Thoracic aorta (tissue), 2 donors: ENCODE results near the gene CENPT. TPM values are rescaled to one million over a fixed set of nuclear protein-coding genes. Genes with fewer than 3 reads are reported as not detected.

Experiments
- ATAC-seq: fragments of 150-250 bp; one replicate; pipeline ENCODE4 v1.8.0; 2017; ENCODE audit warnings: low read depth; ENCODE audit not compliant: insufficient number of reproducible peaks, low FRiP score
- DNase-seq: peaks from one replicate; pipeline ENCODE4 v3.0.0-alpha.2; 2020; ENCODE audit warnings: low spot score
- H3K27ac ChIP-seq, 2 donors: fragments of 200-600 bp; sonication (generic); 1 replicate in 1 of 2; 2 replicates in 1 of 2; pipeline ENCODE4 v1.5.1; 2016; ENCODE audit warnings: mild to moderate bottlenecking in 2 of 2, moderate library complexity in 2 of 2
- H3K27me3 ChIP-seq: fragments of 200-600 bp; sonication (generic); replicated peaks from 2 replicates; pipeline ENCODE4 v1.6.0; 2016; ENCODE audit warnings: mild to moderate bottlenecking; ENCODE audit not compliant: insufficient read depth
- H3K36me3 ChIP-seq: fragments of 200-600 bp; sonication (generic); one replicate; pipeline ENCODE4 v1.5.1; 2016
- H3K4me1 ChIP-seq, 2 donors: fragments of 200-600 bp; sonication (generic); 1 replicate in 1 of 2; 2 replicates in 1 of 2; pipeline versions ENCODE4 v1.5.1 to v1.6.0; 2016; ENCODE audit warnings: low read depth in 2 of 2, mild to moderate bottlenecking in 1 of 2; ENCODE audit not compliant: control insufficient read depth in 1 of 2
- H3K4me3 ChIP-seq: fragments of 200-600 bp; sonication (generic); 2 replicates; pipeline ENCODE4 v1.5.1; 2016; ENCODE audit warnings: mild to moderate bottlenecking
- H3K9me3 ChIP-seq: fragments of 200-600 bp; sonication (generic); 2 replicates; pipeline ENCODE4 v1.5.1; 2016
- CTCF ChIP-seq: fragments of 200-600 bp; sonication (generic); IDR thresholded peaks from one replicate; pipeline ENCODE4 v1.5.1; 2019; ENCODE audit warnings: antibody characterized with exemption
- total RNA-seq, 2 donors: library from RNA; depleted of rRNA; stranded (reverse); fragments of >200 nt; gene quantifications; one replicate each; pipeline versions ENCODE4 v1.1.0 to v1.2.3, GENCODE V29; 2016

Gene CENPT
- total RNA-seq, 2 donors from 2014 or later, result 59.6 to 70.9 TPM

- Histone ChIP-seq H3K4me3 (peak within 1 kb of the TSS; percentile 66), H3K9me3 (no peaks in the 10 kb centered on the region), H3K36me3 (peaks cover 31% of the 10 kb centered on the region), H3K27me3 (no peaks in the 10 kb centered on the region), H3K4me1 (peaks cover 4 to 17% of the 10 kb centered on the region in 2 donors), H3K27ac (peak within 1 kb of the TSS; percentile 45 to 69)
- peak; percentile 72 for ATAC-seq
- DNase-seq, result peak; percentile 55
- TF ChIP-seq CTCF, result no peak
Measured at GRCh38 chr16:67884684-67885083, 37.2 kb upstream of the CENPT start, which contains the start of gene NRN1L. Gene NRN1L (plus strand): TSS chr16:67884885. CDS start chr16:67884904, 19 bp downstream.

- peak; percentile 89 for TF ChIP-seq CTCF
- Histone ChIP-seq H3K4me3 (no peak overlapping the region), H3K4me1 (peaks cover 4 to 17% of the 10 kb centered on the region in 2 donors), H3K27me3 (no peaks in the 10 kb centered on the region), H3K27ac (peak overlapping the region; percentile 45 to 56), H3K36me3 (peaks cover 39% of the 10 kb centered on the region), H3K9me3 (no peaks in the 10 kb centered on the region)
- no peak for ATAC-seq
- no peak for DNase-seq
Measured at GRCh38 chr16:67883872-67884261, 36.4 kb upstream of the CENPT start.

- no peak for DNase-seq
- ATAC-seq, result peak; percentile 38
- no peaks in the 10 kb centered on the region for H3K27me3 ChIP-seq
- TF ChIP-seq CTCF, result no peak
- peaks cover 44% of the 10 kb centered on the region for H3K36me3 ChIP-seq
- no peak overlapping the region for H3K27ac ChIP-seq
- no peak overlapping the region for H3K4me3 ChIP-seq
- H3K4me1 ChIP-seq, result peaks cover 4 to 17% of the 10 kb centered on the region in 2 donors
- H3K9me3 ChIP-seq, result no peaks in the 10 kb centered on the region
Measured at GRCh38 chr16:67883146-67883871, 35.8 kb upstream of the CENPT start.

GRCh38 chr16:67882374-67883145 lies 35.1 kb upstream of the CENPT start:
- Histone ChIP-seq H3K4me3 (no peak overlapping the region), H3K4me1 (peaks cover 4 to 17% of the 10 kb centered on the region in 2 donors), H3K27ac (no peak overlapping the region), H3K36me3 (peaks cover 52% of the 10 kb centered on the region), H3K9me3 (no peaks in the 10 kb centered on the region), H3K27me3 (no peaks in the 10 kb centered on the region)
- ATAC-seq, result no peak
- no peak for TF ChIP-seq CTCF
- no peak for DNase-seq

- H3K27me3 ChIP-seq, result no peaks in the 10 kb centered on the region
- H3K4me3 ChIP-seq, result no peak overlapping the region
- no peak for TF ChIP-seq CTCF
- ATAC-seq (no peak), DNase-seq (no peak)
- peaks cover 4 to 17% of the 10 kb centered on the region in 2 donors for H3K4me1 ChIP-seq
- H3K36me3 ChIP-seq, result peaks cover 60% of the 10 kb centered on the region
- no peaks in the 10 kb centered on the region for H3K9me3 ChIP-seq
- H3K27ac ChIP-seq, result no peak overlapping the region
Measured at GRCh38 chr16:67881621-67882161, 34.2 kb upstream of the CENPT start.
